H9 (cell line): ENCODE data around the gene ACOXL. TPM values are rescaled to one million over a fixed set of nuclear protein-coding genes. Genes with fewer than 3 reads are reported as not detected.

Experiments used
- DNase-seq: peaks from one replicate; pipeline ENCODE4 v3.0.0-alpha.2; 2017
- H2AFZ ChIP-seq: one replicate; pipeline ENCODE4 v1.6.1; 2013; ENCODE audit warnings: mild to moderate bottlenecking, low read length, control low read depth, moderate library complexity
- H2AK5ac ChIP-seq: 2 replicates; pipeline ENCODE4 v1.6.1; 2013; ENCODE audit warnings: low read length, control low read depth, mixed read lengths; ENCODE audit not compliant: insufficient read length
- H2BK120ac ChIP-seq: one replicate; pipeline ENCODE4 v1.6.1; 2013; ENCODE audit warnings: low read depth, mild to moderate bottlenecking, low read length, control low read depth, inconsistent platforms; ENCODE audit not compliant: poor library complexity, severe bottlenecking
- H2BK12ac ChIP-seq: 2 replicates; pipeline ENCODE4 v1.6.1; 2013; ENCODE audit warnings: low read length, control low read depth, mixed read lengths, low read depth; ENCODE audit not compliant: insufficient read length
- H2BK15ac ChIP-seq: 2 replicates; pipeline ENCODE4 v1.6.1; 2013; ENCODE audit warnings: low read depth, low read length, control low read depth
- H2BK20ac ChIP-seq: one replicate; pipeline ENCODE4 v1.6.1; 2013; ENCODE audit warnings: low read depth, mild to moderate bottlenecking, low read length, control low read depth, inconsistent platforms; ENCODE audit not compliant: poor library complexity, severe bottlenecking
- H2BK5ac ChIP-seq: 2 replicates; pipeline ENCODE4 v1.6.1; 2013; ENCODE audit warnings: low read length, control low read depth, mixed read lengths; ENCODE audit not compliant: insufficient read length
- H3K14ac ChIP-seq: 2 replicates; pipeline ENCODE4 v1.6.1; 2013; ENCODE audit warnings: low read length, control low read depth; ENCODE audit not compliant: insufficient read depth
- H3K18ac ChIP-seq: 2 replicates; pipeline ENCODE4 v1.6.1; 2013; ENCODE audit warnings: low read depth, mild to moderate bottlenecking, mixed read lengths, low read length, control low read depth; ENCODE audit not compliant: insufficient read length
- H3K23ac ChIP-seq: 2 replicates; pipeline ENCODE4 v1.6.1; 2013; ENCODE audit warnings: low read length, control low read depth, mixed read lengths, low read depth; ENCODE audit not compliant: insufficient read length
- H3K23me2 ChIP-seq: 2 replicates; pipeline ENCODE4 v1.6.1; 2013; ENCODE audit warnings: low read depth, mild to moderate bottlenecking, mixed read lengths, low read length, control low read depth; ENCODE audit not compliant: insufficient read length, poor library complexity, severe bottlenecking
- H3K27ac ChIP-seq: 2 replicates; pipeline ENCODE4 v1.5.1; 2013; ENCODE audit warnings: low read length, control low read depth, mixed read lengths, low read depth; ENCODE audit not compliant: insufficient read length
- H3K27me3 ChIP-seq: 2 replicates; pipeline ENCODE4 v1.6.1; 2013; ENCODE audit warnings: low read length, control low read depth, inconsistent platforms; ENCODE audit not compliant: insufficient read depth
- H3K4ac ChIP-seq: 2 replicates; pipeline ENCODE4 v1.6.1; 2013; ENCODE audit warnings: low read depth, mild to moderate bottlenecking, control low read depth, inconsistent platforms, low read length, moderate library complexity
- H3K4me1 ChIP-seq: 2 replicates; pipeline ENCODE4 v1.6.1; 2013; ENCODE audit warnings: low read length, control low read depth, inconsistent platforms; ENCODE audit not compliant: insufficient read depth
- H3K4me2 ChIP-seq: 2 replicates; pipeline ENCODE4 v1.6.1; 2013; ENCODE audit warnings: low read length, control low read depth, mixed read lengths; ENCODE audit not compliant: insufficient read length, insufficient read depth
- H3K56ac ChIP-seq: 2 replicates; pipeline ENCODE4 v1.6.1; 2013; ENCODE audit warnings: low read depth, mild to moderate bottlenecking, mixed read lengths, low read length, control low read depth; ENCODE audit not compliant: insufficient read length
- H3K79me1 ChIP-seq: 2 replicates; pipeline ENCODE4 v1.6.1; 2013; ENCODE audit warnings: low read depth, mild to moderate bottlenecking, moderate library complexity, low read length, control low read depth, inconsistent platforms; ENCODE audit not compliant: insufficient read depth, poor library complexity, severe bottlenecking
- H3K79me2 ChIP-seq: 2 replicates; pipeline ENCODE4 v1.6.1; 2013; ENCODE audit warnings: low read length, control low read depth, inconsistent platforms; ENCODE audit not compliant: insufficient read depth
- H3K9ac ChIP-seq: 2 replicates; pipeline ENCODE4 v1.6.1; 2013; ENCODE audit warnings: low read length, control low read depth, mixed read lengths; ENCODE audit not compliant: insufficient read length; ENCODE audit errors: extremely low read depth
- H3K9me3 ChIP-seq: one replicate; pipeline ENCODE4 v1.6.1; 2013; ENCODE audit warnings: low read depth, low read length, inconsistent platforms; ENCODE audit not compliant: control insufficient read depth
- H3T11ph ChIP-seq: one replicate; pipeline ENCODE4 v1.6.1; 2013; ENCODE audit warnings: mild to moderate bottlenecking, low read length, control low read depth, inconsistent platforms
- H4K20me1 ChIP-seq: one replicate; pipeline ENCODE4 v1.6.1; 2013; ENCODE audit not compliant: control insufficient read depth, insufficient read length, insufficient read depth
- H4K5ac ChIP-seq: 2 replicates; pipeline ENCODE4 v1.6.1; 2013; ENCODE audit warnings: low read depth, mild to moderate bottlenecking, mixed read lengths, low read length, control low read depth; ENCODE audit not compliant: insufficient read length
- H4K8ac ChIP-seq: replicated peaks from 2 replicates; pipeline ENCODE4 v1.6.1; 2013; ENCODE audit warnings: low read length, control low read depth, mixed read lengths, low read depth; ENCODE audit not compliant: insufficient read length
- H4K91ac ChIP-seq: 2 replicates; pipeline ENCODE4 v1.6.1; 2013; ENCODE audit warnings: low read depth, mild to moderate bottlenecking, moderate library complexity, mixed read lengths, low read length, control low read depth; ENCODE audit not compliant: insufficient read length
- H3K27ac Mint-ChIP-seq, 3 experiments: 2 replicates in 2 of 3; 3 replicates in 1 of 3; pipeline ENCODE4 v1.8.0; 2020 to 2021; ENCODE audit warnings: mixed read lengths in 3 of 3, mild to moderate bottlenecking in 1 of 3, moderate library complexity in 1 of 3
- H3K27me3 Mint-ChIP-seq: 2 replicates; pipeline ENCODE4 v1.8.0; 2021; ENCODE audit warnings: low read depth, mild to moderate bottlenecking, moderate library complexity, mixed read lengths
- H3K36me3 Mint-ChIP-seq, 3 experiments: 2 replicates in 2 of 3; 3 replicates in 1 of 3; pipeline ENCODE4 v1.8.0; 2020 to 2021; ENCODE audit warnings: low read depth in 3 of 3, mixed read lengths in 3 of 3; ENCODE audit not compliant: insufficient read depth in 1 of 3
- H3K4me1 Mint-ChIP-seq, 2 experiments: 2 replicates each; pipeline ENCODE4 v1.8.0; 2020; ENCODE audit warnings: mixed read lengths in 2 of 2
- H3K4me3 Mint-ChIP-seq, 2 experiments: 2 replicates in 1 of 2; 3 replicates in 1 of 2; pipeline ENCODE4 v1.8.0; 2020 to 2021; ENCODE audit warnings: mild to moderate bottlenecking in 2 of 2, mixed read lengths in 2 of 2, moderate library complexity in 1 of 2
- H3K9me3 Mint-ChIP-seq, 2 experiments: 2 replicates in 1 of 2; 3 replicates in 1 of 2; pipeline ENCODE4 v1.8.0; 2020; ENCODE audit warnings: mild to moderate bottlenecking in 2 of 2, mixed read lengths in 2 of 2, moderate library complexity in 1 of 2
- WGBS: extraction: QIAGEN DNeasy Blood & Tissue Kit; methylation state at CpG from one replicate; pipeline ENCODE4 v1.1.7; 2013; ENCODE audit warnings: missing lambda C conversion rate, low lambda C conversion rate, mixed read lengths; ENCODE audit not compliant: insufficient read length; ENCODE audit errors: extremely low coverage; 5-methylcytosine and 5-hydroxymethylcytosine counted together
- total RNA-seq: library from RNA; stranded (reverse); gene quantifications from 2 replicates; pipeline ENCODE4 v1.2.1, GENCODE V29; 2021
- TF ChIP-seq, protein P1 (sequence below): fragments of 200-600 bp; sonication (generic); conservative IDR thresholded peaks from 3 replicates; pipeline ENCODE4 v1.8.0; 2021; ENCODE audit warnings: antibody characterized with exemption, mild to moderate bottlenecking

Gene ACOXL
- total RNA-seq, 1 experiment from 2014 or later = 37.6 TPM

DNA sequence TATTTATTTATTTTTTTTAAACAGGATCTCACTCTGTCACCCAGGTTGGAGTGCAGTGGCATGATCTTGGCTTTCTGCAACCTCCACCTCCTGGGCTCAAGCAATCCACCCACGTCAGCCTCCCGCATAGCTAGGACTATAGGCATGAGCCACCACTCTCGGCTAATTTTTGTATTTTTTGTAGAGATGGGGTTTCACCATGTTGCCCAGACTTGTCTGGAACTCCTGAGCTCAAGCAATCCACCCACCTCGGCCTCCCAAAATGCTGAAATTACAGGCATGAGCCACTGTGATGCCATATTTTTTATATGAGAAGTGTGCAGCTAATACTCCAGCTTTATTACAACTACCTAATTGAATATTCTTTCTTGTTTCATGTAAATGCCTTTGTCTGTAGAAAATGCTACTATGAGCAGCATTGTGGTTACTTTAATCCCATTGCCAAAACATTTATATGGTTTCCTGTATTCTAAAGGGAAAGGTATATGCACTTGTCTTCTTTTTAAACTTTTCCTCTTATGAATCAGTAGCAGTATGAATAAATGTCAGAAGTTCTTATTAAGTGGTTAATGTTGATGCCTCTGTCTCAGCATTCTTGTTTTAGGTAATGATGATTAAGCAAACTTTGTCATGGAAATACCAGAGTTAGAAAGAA, 378.9 kb downstream of the ACOXL start:
- no peak overlapping the region for H2BK20ac ChIP-seq
- H3K27ac ChIP-seq = no peak overlapping the region
- Mint-ChIP-seq H3K27ac (no peak overlapping the region), H3K4me1 (no peaks in the 10 kb centered on the region), H3K27me3 (no peaks in the 10 kb centered on the region; the same call in 1 of the 2 replicates), H3K36me3 (no peaks in the 10 kb centered on the region), H3K9me3 (no peaks in the 10 kb centered on the region), H3K4me3 (no peak overlapping the region)
- H3K79me2 ChIP-seq = no peaks in the 10 kb centered on the region
- no peak overlapping the region for H3K4ac ChIP-seq
- H4K20me1 ChIP-seq = no peaks in the 10 kb centered on the region
- no peak for DNase-seq
- no peak overlapping the region for H3T11ph ChIP-seq
- no peak overlapping the region for H3K23ac ChIP-seq
- H4K5ac ChIP-seq = no peak overlapping the region
- no peak overlapping the region for H2BK15ac ChIP-seq
- H2AK5ac ChIP-seq = no peak overlapping the region
- H3K56ac ChIP-seq = no peak overlapping the region
- no peaks in the 10 kb centered on the region for H3K27me3 ChIP-seq
- no peak overlapping the region for H3K18ac ChIP-seq
- H3K4me1 ChIP-seq = no peaks in the 10 kb centered on the region
- no peaks in the 10 kb centered on the region for H3K23me2 ChIP-seq
- H3K79me1 ChIP-seq = no peaks in the 10 kb centered on the region
- no peak overlapping the region for H4K8ac ChIP-seq
- H2AFZ ChIP-seq = no peak overlapping the region
- H3K14ac ChIP-seq = no peak overlapping the region
- no peak overlapping the region for H2BK5ac ChIP-seq
- no peak overlapping the region for H3K9ac ChIP-seq
- no peak overlapping the region for H2BK120ac ChIP-seq
- WGBS = no CpG with 5 or more reads among the region's 4 CpGs
- no peak overlapping the region for H2BK12ac ChIP-seq
- no peak overlapping the region for H4K91ac ChIP-seq
- H3K4me2 ChIP-seq = no peak overlapping the region
- H3K9me3 ChIP-seq = no peaks in the 10 kb centered on the region
- TF ChIP-seq, protein P1, sequence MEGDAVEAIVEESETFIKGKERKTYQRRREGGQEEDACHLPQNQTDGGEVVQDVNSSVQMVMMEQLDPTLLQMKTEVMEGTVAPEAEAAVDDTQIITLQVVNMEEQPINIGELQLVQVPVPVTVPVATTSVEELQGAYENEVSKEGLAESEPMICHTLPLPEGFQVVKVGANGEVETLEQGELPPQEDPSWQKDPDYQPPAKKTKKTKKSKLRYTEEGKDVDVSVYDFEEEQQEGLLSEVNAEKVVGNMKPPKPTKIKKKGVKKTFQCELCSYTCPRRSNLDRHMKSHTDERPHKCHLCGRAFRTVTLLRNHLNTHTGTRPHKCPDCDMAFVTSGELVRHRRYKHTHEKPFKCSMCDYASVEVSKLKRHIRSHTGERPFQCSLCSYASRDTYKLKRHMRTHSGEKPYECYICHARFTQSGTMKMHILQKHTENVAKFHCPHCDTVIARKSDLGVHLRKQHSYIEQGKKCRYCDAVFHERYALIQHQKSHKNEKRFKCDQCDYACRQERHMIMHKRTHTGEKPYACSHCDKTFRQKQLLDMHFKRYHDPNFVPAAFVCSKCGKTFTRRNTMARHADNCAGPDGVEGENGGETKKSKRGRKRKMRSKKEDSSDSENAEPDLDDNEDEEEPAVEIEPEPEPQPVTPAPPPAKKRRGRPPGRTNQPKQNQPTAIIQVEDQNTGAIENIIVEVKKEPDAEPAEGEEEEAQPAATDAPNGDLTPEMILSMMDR = no peak
